ENCODE data around the gene ELMO1. TPM values are rescaled to one million over a fixed set of nuclear protein-coding genes. Genes with fewer than 3 reads are reported as not detected.
A peak's percentile ranks its signal among the peaks of the same experiment; 100 is the strongest.

The ELMO1 gene
- total and polyA plus RNA-seq, 2 experiments from 2014 or later = 19.7 to 28.7 TPM

- Histone ChIP-seq H3K27me3 (no peaks in the 10 kb centered on the region), H3K4me3 (no peak overlapping the region), H3K9me2 (replicated peaks; ENCODE audit: insufficient read depth) (no peaks in the 10 kb centered on the region), H2AFZ (no peak overlapping the region), H3K27ac (no peak overlapping the region), H3K9me3 (ENCODE audit: low read depth) (no peaks in the 10 kb centered on the region), H4K20me1 (ENCODE audit: insufficient read depth, poor library complexity, severe bottlenecking) (no peaks in the 10 kb centered on the region), H3K79me2 (no peaks in the 10 kb centered on the region), H3K36me3 (replicated peaks; ENCODE audit: insufficient read depth, low read depth) (no peaks in the 10 kb centered on the region), H3K4me1 (ENCODE audit: insufficient read depth) (no peaks in the 10 kb centered on the region), H3K4me2 (no peak overlapping the region)
- WGBS (ENCODE audit: low lambda C conversion rate, missing lambda C conversion rate) = 66% methylated on average over 1 of the region's 1 CpG
- TF ChIP-seq EZH2phosphoT487 (IDR thresholded peaks at IDR 0.05; ENCODE audit: low read depth, severe bottlenecking, unreplicated experiment) (no peak), CTCF (IDR thresholded peaks at IDR 0.05; ENCODE audit: poor library complexity) (no peak), EZH2 (IDR thresholded peaks at IDR 0.05; ENCODE audit: borderline replicate concordance) (no peak)
- DNase-seq (ENCODE audit: low spot score) = no peak
Measured at GRCh38 chr7:37489703-37490102, 41.0 kb upstream of the ELMO1 start.

- Histone ChIP-seq H3K27ac (peak overlapping the region; percentile 23), H3K9me2 (replicated peaks; ENCODE audit: insufficient read depth) (no peaks in the 10 kb centered on the region), H3K4me2 (no peak overlapping the region), H3K36me3 (replicated peaks; ENCODE audit: insufficient read depth, low read depth) (no peaks in the 10 kb centered on the region), H3K9me3 (ENCODE audit: low read depth) (no peaks in the 10 kb centered on the region), H3K27me3 (no peaks in the 10 kb centered on the region), H3K79me2 (no peaks in the 10 kb centered on the region), H3K4me1 (ENCODE audit: insufficient read depth) (no peaks in the 10 kb centered on the region), H2AFZ (no peak overlapping the region), H3K4me3 (no peak overlapping the region), H4K20me1 (ENCODE audit: insufficient read depth, poor library complexity, severe bottlenecking) (no peaks in the 10 kb centered on the region)
- TF ChIP-seq EZH2phosphoT487 (IDR thresholded peaks at IDR 0.05; ENCODE audit: low read depth, severe bottlenecking, unreplicated experiment) = no peak
- TF ChIP-seq CTCF (IDR thresholded peaks at IDR 0.05; ENCODE audit: poor library complexity) = no peak
- TF ChIP-seq EZH2 (IDR thresholded peaks at IDR 0.05; ENCODE audit: borderline replicate concordance) = no peak
- no peak for DNase-seq (ENCODE audit: low spot score)
- 77% methylated on average over 3 of the region's 3 CpGs for WGBS (ENCODE audit: low lambda C conversion rate, missing lambda C conversion rate)
Measured at GRCh38 chr7:37488163-37488764, 39.6 kb upstream of the ELMO1 start.

GRCh38 chr7:37484426-37485073 lies 35.9 kb upstream of the ELMO1 start:
- Histone ChIP-seq H3K4me3 (no peak overlapping the region), H2AFZ (no peak overlapping the region), H3K27ac (no peak overlapping the region), H4K20me1 (ENCODE audit: insufficient read depth, poor library complexity, severe bottlenecking) (no peaks in the 10 kb centered on the region), H3K4me1 (ENCODE audit: insufficient read depth) (no peaks in the 10 kb centered on the region), H3K9me2 (replicated peaks; ENCODE audit: insufficient read depth) (no peaks in the 10 kb centered on the region), H3K36me3 (replicated peaks; ENCODE audit: insufficient read depth, low read depth) (no peaks in the 10 kb centered on the region), H3K4me2 (no peak overlapping the region), H3K79me2 (no peaks in the 10 kb centered on the region), H3K9me3 (ENCODE audit: low read depth) (no peaks in the 10 kb centered on the region), H3K27me3 (no peaks in the 10 kb centered on the region)
- WGBS (ENCODE audit: low lambda C conversion rate, missing lambda C conversion rate) = 84% methylated on average over 6 of the region's 6 CpGs
- DNase-seq (ENCODE audit: low spot score) = no peak
- TF ChIP-seq EZH2phosphoT487 (IDR thresholded peaks at IDR 0.05; ENCODE audit: low read depth, severe bottlenecking, unreplicated experiment) = no peak
- no peak for TF ChIP-seq EZH2 (IDR thresholded peaks at IDR 0.05; ENCODE audit: borderline replicate concordance)
- no peak for TF ChIP-seq CTCF (IDR thresholded peaks at IDR 0.05; ENCODE audit: poor library complexity)

All from hepatocyte (in vitro differentiated cells).